IMR-90 (cell line): ENCODE data around the gene CHRM4.

ENCODE experiments used
- BHLHE40 ChIP-seq: fragments of 150-350 bp; IDR thresholded peaks from 2 replicates; pipeline ENCODE4 v1.6.1; 2016; ENCODE audit warnings: mild to moderate bottlenecking, low read depth, low read length
- CEBPB ChIP-seq: IDR thresholded peaks from 2 replicates; pipeline ENCODE4 v1.6.1; 2012; ENCODE audit warnings: low read depth, low read length, improper control_type of control experiment
- CTCF ChIP-seq: conservative IDR thresholded peaks from 2 replicates; pipeline ENCODE4 v1.5.1; 2012; ENCODE audit warnings: mild to moderate bottlenecking, low read depth, low read length, improper control_type of control experiment
- FOS ChIP-seq: fragments of 150-350 bp; IDR thresholded peaks from 2 replicates; pipeline ENCODE4 v1.6.1; 2016; ENCODE audit warnings: low read depth, low read length
- MXI1 ChIP-seq: IDR thresholded peaks from 2 replicates; pipeline ENCODE4 v1.6.1; 2012; ENCODE audit warnings: low read depth, mild to moderate bottlenecking, low read length, moderate library complexity, borderline replicate concordance
- NFE2L2 ChIP-seq: fragments of 150-350 bp; IDR thresholded peaks from 2 replicates; pipeline ENCODE4 v1.6.1; 2016; ENCODE audit warnings: low read depth, mild to moderate bottlenecking, low read length
- POLR2A ChIP-seq: IDR thresholded peaks from 2 replicates; pipeline ENCODE4 v1.6.1; 2012; ENCODE audit warnings: mild to moderate bottlenecking, low read depth, low read length
- RAD21 ChIP-seq: IDR thresholded peaks from 2 replicates; pipeline ENCODE4 v1.6.1; 2012; ENCODE audit warnings: low read length, improper control_type of control experiment
- RCOR1 ChIP-seq: IDR thresholded peaks from 2 replicates; pipeline ENCODE4 v1.6.1; 2012; ENCODE audit warnings: mild to moderate bottlenecking, low read length, improper control_type of control experiment; ENCODE audit not compliant: insufficient replicate concordance
- RFX5 ChIP-seq: IDR thresholded peaks from 2 replicates; pipeline ENCODE4 v1.8.0; 2012; ENCODE audit warnings: low read depth, mild to moderate bottlenecking, low read length, moderate library complexity
- USF2 ChIP-seq: fragments of 150-350 bp; IDR thresholded peaks from 2 replicates; pipeline ENCODE4 v1.6.1; 2017; ENCODE audit warnings: mild to moderate bottlenecking, antibody characterized with exemption, low read length, low read depth

GRCh38 chr11:46407635-46408034 is 16.1 kb upstream of the CHRM4 start:
- TF ChIP-seq CTCF (no peak), RFX5 (no peak), BHLHE40 (no peak), USF2 (no peak), FOS (no peak), POLR2A (no peak), RAD21 (no peak), RCOR1 (no peak), NFE2L2 (no peak), CEBPB (no peak), MXI1 (no peak)
